Measurements from ENCODE around the gene HOXB4.

HOXB4 gene

DNA sequence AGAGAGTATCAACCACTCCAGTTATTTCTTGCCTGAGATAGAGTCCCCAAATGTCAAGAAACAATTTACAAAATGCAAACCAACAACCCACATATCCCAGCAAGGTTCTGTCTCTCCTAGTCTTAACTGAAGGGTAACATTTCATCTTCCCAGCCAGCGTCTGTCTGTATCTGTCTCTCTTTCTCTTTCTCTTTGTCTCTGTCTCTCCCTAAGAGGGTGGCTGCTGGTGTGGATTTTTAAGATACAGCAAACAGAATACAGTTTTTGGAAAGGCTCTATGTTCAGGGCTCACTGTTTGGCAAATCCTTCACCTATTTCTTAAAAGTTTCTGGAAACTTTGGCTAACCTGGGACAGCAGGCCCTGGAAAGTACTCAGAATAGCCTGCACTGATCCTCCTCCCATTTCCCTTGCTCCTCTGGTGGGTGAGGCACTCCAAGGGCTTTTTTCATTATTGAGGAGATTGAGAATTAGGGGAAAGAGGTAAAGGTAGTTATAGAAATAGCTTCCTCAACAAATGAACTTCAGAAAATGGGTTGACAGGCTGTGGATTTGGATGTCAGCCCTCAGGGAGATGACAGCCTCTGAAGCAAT is 6.2 kb downstream of the HOXB4 start:
- peaks cover 6 to 7% of the 10 kb centered on the region in 2 donors for H3K36me3 ChIP-seq (ENCODE audit: control insufficient read depth in 2 of 2, insufficient read depth in 2 of 2, low read length in 2 of 2)
- peaks cover 0 to 3% of the 10 kb centered on the region in 2 donors for H3K27me3 ChIP-seq (ENCODE audit: control insufficient read depth in 2 of 2, insufficient read depth in 2 of 2, low read length in 2 of 2)
- H3K9me3 ChIP-seq (ENCODE audit: control insufficient read depth in 2 of 2, low read length in 2 of 2) = no peaks in the 10 kb centered on the region
- H3K27ac ChIP-seq (ENCODE audit: low read depth in 2 of 2, low read length in 2 of 2) = peak overlapping the region; percentile 69 to 77
- peak overlapping the region in 1 of 2 donors; percentile 8 for H3K4me3 ChIP-seq (ENCODE audit: low read length in 2 of 2)
- peaks cover 32 to 35% of the 10 kb centered on the region in 2 donors for H3K4me1 ChIP-seq (ENCODE audit: control insufficient read depth in 2 of 2, insufficient read depth in 2 of 2, low read length in 2 of 2)
- peak overlapping the region; percentile 20 to 62 for H3K9ac ChIP-seq (ENCODE audit: low read depth in 1 of 2, low read length in 2 of 2)

DNA sequence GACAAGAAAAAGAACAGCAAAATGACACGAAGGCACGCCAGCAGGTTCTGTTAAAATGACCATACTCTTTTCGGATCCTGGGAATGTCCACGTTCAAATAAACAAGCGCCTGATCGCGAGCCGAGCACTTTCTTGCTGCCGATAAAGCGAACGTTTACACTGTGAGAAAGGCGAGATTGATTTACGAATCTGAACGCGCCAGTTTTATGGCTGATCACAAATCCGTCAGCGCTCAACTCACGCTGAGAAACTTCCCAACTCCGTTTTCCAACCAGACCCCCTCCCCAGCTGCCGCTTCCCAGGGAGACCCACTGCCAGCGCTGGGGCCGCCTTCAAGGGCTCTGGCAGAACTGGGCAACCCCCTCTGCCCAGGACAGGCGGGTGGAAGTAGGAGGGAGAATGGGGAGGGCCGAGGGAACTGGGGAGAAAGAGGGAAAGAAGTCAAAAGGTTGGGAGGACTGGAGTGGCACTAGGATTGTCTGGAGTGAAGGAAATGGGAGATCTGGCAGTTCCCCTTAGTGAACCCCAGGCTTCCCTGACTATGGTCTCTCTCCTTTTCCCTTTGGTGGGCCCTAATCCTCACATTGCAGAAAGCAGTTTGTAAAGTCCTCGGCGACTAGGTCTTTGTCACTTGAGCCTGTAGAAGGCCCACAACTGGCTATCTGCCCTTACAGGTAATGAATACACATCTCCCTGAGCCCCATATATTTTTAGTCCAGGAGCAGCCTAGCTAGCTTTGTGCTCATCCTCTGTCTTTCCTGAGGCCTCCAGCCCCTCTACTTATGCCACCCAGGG is 6.9 kb downstream of the HOXB4 start:
- Histone ChIP-seq H3K27me3 (ENCODE audit: control insufficient read depth in 2 of 2, insufficient read depth in 2 of 2, low read length in 2 of 2) (peaks cover 0 to 3% of the 10 kb centered on the region in 2 donors), H3K27ac (ENCODE audit: low read depth in 2 of 2, low read length in 2 of 2) (peak overlapping the region; percentile 69 to 77), H3K4me3 (ENCODE audit: low read length in 2 of 2) (peak overlapping the region; percentile 8 to 17), H3K36me3 (ENCODE audit: control insufficient read depth in 2 of 2, insufficient read depth in 2 of 2, low read length in 2 of 2) (peaks cover 6 to 7% of the 10 kb centered on the region in 2 donors), H3K9ac (ENCODE audit: low read depth in 1 of 2, low read length in 2 of 2) (peak overlapping the region; percentile 20 to 62), H3K4me1 (ENCODE audit: control insufficient read depth in 2 of 2, insufficient read depth in 2 of 2, low read length in 2 of 2) (peaks cover 36 to 40% of the 10 kb centered on the region in 2 donors), H3K9me3 (ENCODE audit: control insufficient read depth in 2 of 2, low read length in 2 of 2) (no peaks in the 10 kb centered on the region)

DNA sequence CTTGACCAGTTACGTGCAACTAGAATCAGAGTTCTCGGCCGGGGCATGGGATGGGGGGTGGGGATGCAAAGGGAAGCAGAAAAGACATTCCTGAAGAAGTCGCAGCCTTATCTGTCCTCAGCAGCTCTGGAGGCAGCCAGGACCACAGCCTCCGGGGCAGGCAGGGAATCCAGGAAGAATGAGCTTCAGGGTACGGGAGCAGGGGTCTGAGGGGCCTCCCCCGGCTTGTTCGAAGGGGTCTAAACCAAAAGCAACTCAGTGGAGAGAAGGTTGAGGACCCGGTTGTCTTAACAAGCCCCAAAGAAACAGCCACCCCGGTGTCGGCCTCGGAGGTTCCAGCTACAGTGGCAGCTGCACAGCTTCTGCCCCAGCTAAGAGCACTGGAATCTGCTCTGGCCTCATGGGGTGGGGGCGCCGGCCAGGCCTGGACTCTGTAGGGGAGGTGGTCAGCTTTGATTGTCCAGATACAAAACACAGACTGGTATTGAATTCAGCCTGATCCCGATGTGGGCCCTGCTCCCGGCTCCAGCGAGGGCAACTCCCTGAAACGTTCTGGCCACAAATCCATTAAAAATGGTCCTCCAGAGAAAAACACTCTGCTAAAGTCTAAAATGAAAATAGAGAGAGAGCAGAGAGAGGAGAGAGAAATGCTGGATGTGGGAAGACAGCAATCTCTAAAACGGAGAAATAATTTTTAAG is 7.7 kb downstream of the HOXB4 start:
- Histone ChIP-seq H3K27me3 (ENCODE audit: control insufficient read depth in 2 of 2, insufficient read depth in 2 of 2, low read length in 2 of 2) (peaks cover 0 to 3% of the 10 kb centered on the region in 2 donors), H3K4me3 (ENCODE audit: low read length in 2 of 2) (peak overlapping the region; percentile 6 to 19), H3K36me3 (ENCODE audit: control insufficient read depth in 2 of 2, insufficient read depth in 2 of 2, low read length in 2 of 2) (peaks cover 7 to 9% of the 10 kb centered on the region in 2 donors), H3K27ac (ENCODE audit: low read depth in 2 of 2, low read length in 2 of 2) (peak overlapping the region; percentile 69 to 77), H3K9me3 (ENCODE audit: control insufficient read depth in 2 of 2, low read length in 2 of 2) (no peaks in the 10 kb centered on the region), H3K4me1 (ENCODE audit: control insufficient read depth in 2 of 2, insufficient read depth in 2 of 2, low read length in 2 of 2) (peaks cover 31 to 33% of the 10 kb centered on the region in 2 donors), H3K9ac (ENCODE audit: low read depth in 1 of 2, low read length in 2 of 2) (peak overlapping the region in 1 of 2 donors; percentile 62)

DNA sequence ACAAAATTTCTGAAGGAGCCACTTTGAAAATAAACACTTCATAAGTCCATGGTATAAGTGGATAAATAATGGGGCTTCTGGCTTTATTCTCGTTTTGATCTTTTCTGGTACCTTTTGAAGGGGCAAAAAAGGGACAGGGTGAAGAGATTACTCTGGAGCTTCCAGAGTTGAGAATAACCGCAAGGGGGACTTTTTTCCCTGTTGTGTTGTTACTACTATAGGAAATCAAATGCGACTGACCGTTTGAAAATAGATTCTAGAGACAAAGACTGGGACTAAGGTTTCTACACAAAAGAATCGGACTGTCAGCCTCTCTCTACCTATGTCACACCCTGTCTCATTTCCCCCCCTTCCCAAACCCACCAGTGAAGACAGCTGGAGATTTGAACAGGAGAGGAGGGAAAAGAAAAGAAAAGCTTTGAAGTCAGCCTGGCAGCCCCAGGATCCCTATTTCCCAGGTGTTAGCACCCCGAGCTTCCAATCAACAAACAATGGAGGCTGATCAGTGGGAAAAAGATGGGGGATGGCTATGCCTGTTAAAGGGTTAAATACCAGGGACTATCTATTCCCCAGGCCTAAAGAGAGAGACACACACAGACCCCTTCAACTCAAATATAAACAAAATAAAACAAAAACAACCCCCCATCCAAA is 8.4 kb downstream of the HOXB4 start:
- peaks cover 0 to 3% of the 10 kb centered on the region in 2 donors for H3K27me3 ChIP-seq (ENCODE audit: control insufficient read depth in 2 of 2, insufficient read depth in 2 of 2, low read length in 2 of 2)
- H3K27ac ChIP-seq (ENCODE audit: low read depth in 2 of 2, low read length in 2 of 2) = peak overlapping the region; percentile 69 to 77
- H3K36me3 ChIP-seq (ENCODE audit: control insufficient read depth in 2 of 2, insufficient read depth in 2 of 2, low read length in 2 of 2) = peaks cover 7 to 10% of the 10 kb centered on the region in 2 donors
- peak overlapping the region in 1 of 2 donors; percentile 6 for H3K4me3 ChIP-seq (ENCODE audit: low read length in 2 of 2)
- H3K4me1 ChIP-seq (ENCODE audit: control insufficient read depth in 2 of 2, insufficient read depth in 2 of 2, low read length in 2 of 2) = peaks cover 34% of the 10 kb centered on the region in 2 donors
- H3K9ac ChIP-seq (ENCODE audit: low read depth in 1 of 2, low read length in 2 of 2) = peak overlapping the region in 1 of 2 donors; percentile 28
- no peaks in the 10 kb centered on the region for H3K9me3 ChIP-seq (ENCODE audit: control insufficient read depth in 2 of 2, low read length in 2 of 2)

DNA sequence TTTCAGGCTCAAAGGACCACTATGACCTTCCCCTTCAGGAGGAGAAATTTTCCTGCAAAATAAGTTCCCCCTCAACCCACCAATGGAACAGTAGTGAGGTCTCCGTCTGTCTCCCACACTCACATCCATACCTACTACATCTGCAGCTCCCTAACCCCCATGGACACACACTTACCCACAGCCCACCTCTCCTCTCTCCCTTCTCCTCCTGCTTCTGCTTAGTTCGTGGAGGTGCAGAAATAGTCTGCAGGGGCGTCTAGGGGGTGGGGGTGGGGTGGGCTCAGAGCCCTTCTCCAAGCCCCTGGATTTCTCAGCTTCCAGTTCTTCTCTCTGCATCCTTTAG is 8.9 kb downstream of the HOXB4 start:
- H3K9ac ChIP-seq (ENCODE audit: low read depth in 1 of 2, low read length in 2 of 2) = no peak overlapping the region
- H3K4me3 ChIP-seq (ENCODE audit: low read length in 2 of 2) = peak overlapping the region in 1 of 2 donors; percentile 15
- H3K36me3 ChIP-seq (ENCODE audit: control insufficient read depth in 2 of 2, insufficient read depth in 2 of 2, low read length in 2 of 2) = peaks cover 7 to 13% of the 10 kb centered on the region in 2 donors
- peaks cover 0 to 3% of the 10 kb centered on the region in 2 donors for H3K27me3 ChIP-seq (ENCODE audit: control insufficient read depth in 2 of 2, insufficient read depth in 2 of 2, low read length in 2 of 2)
- H3K9me3 ChIP-seq (ENCODE audit: control insufficient read depth in 2 of 2, low read length in 2 of 2) = no peaks in the 10 kb centered on the region
- peaks cover 34 to 38% of the 10 kb centered on the region in 2 donors for H3K4me1 ChIP-seq (ENCODE audit: control insufficient read depth in 2 of 2, insufficient read depth in 2 of 2, low read length in 2 of 2)
- H3K27ac ChIP-seq (ENCODE audit: low read depth in 2 of 2, low read length in 2 of 2) = no peak overlapping the region

DNA sequence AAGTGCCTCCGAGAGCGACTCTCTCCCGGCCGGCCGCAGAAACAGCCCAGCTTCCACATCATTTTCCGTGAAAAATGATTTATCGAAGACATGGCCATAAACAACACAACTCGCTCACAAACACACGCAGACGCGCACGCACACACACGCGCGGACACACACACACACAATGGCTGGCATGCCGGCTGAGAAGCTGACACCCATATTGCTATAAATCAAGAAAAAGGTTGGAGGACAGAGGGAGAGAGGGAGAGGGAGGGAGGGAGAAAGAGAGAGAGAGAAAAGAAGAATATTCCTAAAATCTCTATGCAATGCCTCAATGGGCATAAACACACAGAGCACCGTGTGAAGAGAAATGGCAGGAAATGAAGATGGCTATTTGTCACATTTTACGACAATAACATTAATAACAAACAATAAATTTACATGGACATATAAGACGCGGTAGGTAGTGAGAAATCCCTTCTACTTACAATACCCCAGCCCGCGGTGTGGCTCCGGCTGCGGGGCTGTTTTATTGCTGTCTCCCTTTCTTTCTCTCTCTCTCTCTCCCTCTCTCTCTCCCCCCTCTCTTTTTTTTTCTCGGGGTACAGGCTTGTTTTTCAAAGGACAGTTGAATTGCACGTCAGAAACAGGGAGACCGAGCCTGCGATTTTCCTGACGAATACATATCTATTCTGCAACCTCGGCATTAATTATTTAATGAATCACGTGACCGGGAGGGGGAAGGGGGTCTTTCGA is 9.5 kb downstream of the HOXB4 start:
- peaks cover 0 to 3% of the 10 kb centered on the region in 2 donors for H3K27me3 ChIP-seq (ENCODE audit: control insufficient read depth in 2 of 2, insufficient read depth in 2 of 2, low read length in 2 of 2)

DNA sequence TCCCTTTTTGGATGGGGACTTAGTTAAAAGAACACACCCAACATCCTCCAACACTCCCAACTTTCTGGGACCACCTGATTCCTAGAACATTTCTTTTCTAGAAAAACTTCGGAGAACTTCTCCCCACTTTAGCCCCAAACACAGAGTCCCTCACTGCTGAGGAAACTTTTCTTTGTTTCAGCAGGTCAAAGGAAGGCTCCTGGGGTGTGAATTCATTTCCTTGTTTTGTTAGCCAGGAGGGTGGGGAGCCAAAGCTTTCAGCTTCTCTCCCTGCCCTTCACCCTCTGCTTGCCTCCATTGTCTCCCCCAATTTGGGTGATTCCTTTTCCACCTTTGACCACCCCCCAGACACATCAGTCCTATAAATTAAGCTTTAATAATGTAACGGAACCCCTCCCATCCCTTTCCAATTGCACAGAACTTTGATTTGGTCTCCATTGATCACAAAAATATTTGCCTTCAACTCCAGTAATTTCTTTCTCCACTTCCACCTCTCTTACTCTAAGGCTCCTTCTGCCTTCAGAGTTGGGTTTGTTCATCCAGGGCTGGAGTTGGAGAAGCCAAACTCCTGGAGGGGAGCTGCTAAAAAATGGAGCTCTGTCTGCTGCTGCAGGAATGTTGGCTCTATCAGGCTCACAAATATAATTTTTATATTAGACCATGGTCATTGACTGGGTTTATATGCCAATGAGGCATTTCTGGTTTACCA is 10.3 kb downstream of the HOXB4 start:
- peak overlapping the region; percentile 1 to 14 for H3K4me3 ChIP-seq (ENCODE audit: low read length in 2 of 2)
- H3K27me3 ChIP-seq (ENCODE audit: control insufficient read depth in 2 of 2, insufficient read depth in 2 of 2, low read length in 2 of 2) = peaks cover 0 to 3% of the 10 kb centered on the region in 2 donors
- H3K36me3 ChIP-seq (ENCODE audit: control insufficient read depth in 2 of 2, insufficient read depth in 2 of 2, low read length in 2 of 2) = peaks cover 6 to 17% of the 10 kb centered on the region in 2 donors
- peak overlapping the region; percentile 24 to 35 for H3K9ac ChIP-seq (ENCODE audit: low read depth in 1 of 2, low read length in 2 of 2)
- H3K27ac ChIP-seq (ENCODE audit: low read depth in 2 of 2, low read length in 2 of 2) = peak overlapping the region; percentile 67 to 75
- H3K9me3 ChIP-seq (ENCODE audit: control insufficient read depth in 2 of 2, low read length in 2 of 2) = no peaks in the 10 kb centered on the region
- H3K4me1 ChIP-seq (ENCODE audit: control insufficient read depth in 2 of 2, insufficient read depth in 2 of 2, low read length in 2 of 2) = peaks cover 36 to 38% of the 10 kb centered on the region in 2 donors

More for the DNA sequence above, 9.5 kb downstream of the HOXB4 start:
- peak overlapping the region; percentile 15 to 41 for H3K4me3 ChIP-seq (ENCODE audit: low read length in 2 of 2)
- H3K36me3 ChIP-seq (ENCODE audit: control insufficient read depth in 2 of 2, insufficient read depth in 2 of 2, low read length in 2 of 2) = peaks cover 7 to 13% of the 10 kb centered on the region in 2 donors
- peak overlapping the region in 1 of 2 donors; percentile 5 for H3K27ac ChIP-seq (ENCODE audit: low read depth in 2 of 2, low read length in 2 of 2)
- H3K9me3 ChIP-seq (ENCODE audit: control insufficient read depth in 2 of 2, low read length in 2 of 2) = no peaks in the 10 kb centered on the region
- peaks cover 35 to 38% of the 10 kb centered on the region in 2 donors for H3K4me1 ChIP-seq (ENCODE audit: control insufficient read depth in 2 of 2, insufficient read depth in 2 of 2, low read length in 2 of 2)
- H3K9ac ChIP-seq (ENCODE audit: low read depth in 1 of 2, low read length in 2 of 2) = no peak overlapping the region

DNA sequence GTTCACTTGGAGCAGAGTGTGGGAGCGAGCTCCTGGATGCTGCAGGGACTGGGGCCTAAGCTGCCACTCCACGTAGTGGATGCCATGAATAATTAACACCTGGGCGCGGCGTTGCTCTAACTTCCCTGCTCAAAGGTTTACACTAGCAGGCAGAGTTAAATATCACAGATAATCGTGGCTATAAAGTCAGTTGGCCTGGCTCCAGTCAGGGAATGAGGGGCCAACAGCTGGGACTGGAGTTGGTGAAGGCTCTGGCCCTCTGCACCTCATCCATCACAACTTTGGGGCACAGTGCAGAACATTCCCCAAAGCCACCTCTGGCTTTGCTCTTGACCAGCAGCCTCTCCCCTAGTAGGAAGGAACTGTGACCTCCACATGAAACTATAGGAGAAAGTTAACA is 10.9 kb downstream of the HOXB4 start:
- peaks cover 0 to 3% of the 10 kb centered on the region in 2 donors for H3K27me3 ChIP-seq (ENCODE audit: control insufficient read depth in 2 of 2, insufficient read depth in 2 of 2, low read length in 2 of 2)
- H3K4me1 ChIP-seq (ENCODE audit: control insufficient read depth in 2 of 2, insufficient read depth in 2 of 2, low read length in 2 of 2) = peaks cover 33 to 41% of the 10 kb centered on the region in 2 donors
- H3K9me3 ChIP-seq (ENCODE audit: control insufficient read depth in 2 of 2, low read length in 2 of 2) = no peaks in the 10 kb centered on the region
- H3K9ac ChIP-seq (ENCODE audit: low read depth in 1 of 2, low read length in 2 of 2) = peak overlapping the region in 1 of 2 donors; percentile 35
- H3K36me3 ChIP-seq (ENCODE audit: control insufficient read depth in 2 of 2, insufficient read depth in 2 of 2, low read length in 2 of 2) = peaks cover 2 to 13% of the 10 kb centered on the region in 2 donors
- peak overlapping the region; percentile 67 to 75 for H3K27ac ChIP-seq (ENCODE audit: low read depth in 2 of 2, low read length in 2 of 2)
- H3K4me3 ChIP-seq (ENCODE audit: low read length in 2 of 2) = peak overlapping the region in 1 of 2 donors; percentile 1

DNA sequence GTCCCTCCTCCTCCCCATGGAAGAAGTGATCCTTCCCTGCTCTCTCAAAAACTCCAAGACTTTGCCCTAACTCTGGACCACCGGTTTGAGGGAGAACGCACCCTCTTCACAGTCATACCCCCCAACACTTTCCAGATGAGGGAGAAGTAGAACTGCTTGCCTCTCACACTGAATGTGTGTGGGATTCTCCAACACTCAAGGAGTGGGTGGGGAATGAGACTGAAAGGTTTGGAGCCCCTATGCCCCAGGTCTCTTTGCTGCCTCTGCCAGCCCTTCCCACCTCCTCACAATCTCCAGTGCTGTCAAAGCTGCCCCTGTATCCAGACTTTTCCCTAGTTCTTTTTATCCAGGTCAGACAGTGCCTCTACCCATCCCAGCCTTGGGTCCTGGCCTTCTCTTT is 11.4 kb downstream of the HOXB4 start:
- Histone ChIP-seq H3K9ac (ENCODE audit: low read depth in 1 of 2, low read length in 2 of 2) (peak overlapping the region in 1 of 2 donors; percentile 35), H3K36me3 (ENCODE audit: control insufficient read depth in 2 of 2, insufficient read depth in 2 of 2, low read length in 2 of 2) (peaks cover 0 to 13% of the 10 kb centered on the region in 2 donors), H3K4me1 (ENCODE audit: control insufficient read depth in 2 of 2, insufficient read depth in 2 of 2, low read length in 2 of 2) (peaks cover 32 to 46% of the 10 kb centered on the region in 2 donors), H3K4me3 (ENCODE audit: low read length in 2 of 2) (no peak overlapping the region), H3K27ac (ENCODE audit: low read depth in 2 of 2, low read length in 2 of 2) (peak overlapping the region; percentile 67 to 75), H3K27me3 (ENCODE audit: control insufficient read depth in 2 of 2, insufficient read depth in 2 of 2, low read length in 2 of 2) (peaks cover 0 to 3% of the 10 kb centered on the region in 2 donors), H3K9me3 (ENCODE audit: control insufficient read depth in 2 of 2, low read length in 2 of 2) (no peaks in the 10 kb centered on the region)
